IMR-90 (cell line): ENCODE measurements around the gene SLC25A33. TPM values are rescaled to one million over a fixed set of nuclear protein-coding genes. Genes with fewer than 3 reads are reported as not detected.

Source experiments
- ATAC-seq: fragments of 200-7000 bp; cut with Tn5 transposase; 2 replicates; pipeline ENCODE4 v1.9.1; 2020; ENCODE audit warnings: low read depth, mild to moderate bottlenecking, moderate library complexity
- BruUV-seq: library from RNA; stranded (reverse); fragments of 400-500 nt; replicated peaks from 2 replicates; lab custom pipeline; 2021; lab: Mats Ljungman, UMichigan
- CTCF ChIA-PET: fragments of 300-600 bp; formaldehyde crosslinking; extraction: SDS; loops from one replicate; lab custom pipeline; 2021; ENCODE audit warnings: antibody characterized with exemption; lab: Yijun Ruan, JAX
- POLR2A ChIA-PET: fragments of 300-600 bp; sonication (Branson Sonifier 250); formaldehyde crosslinking; loops from one replicate; lab custom pipeline; 2022; ENCODE audit warnings: antibody characterized with exemption; ENCODE audit not compliant: unreplicated experiment; lab: Charles Lee
- DNase-seq: peaks from one replicate; pipeline ENCODE4 v3.0.0; 2013
- H2AFZ ChIP-seq: replicated peaks from 2 replicates; pipeline ENCODE3; 2013; ENCODE audit warnings: low read length, mild to moderate bottlenecking; ENCODE audit not compliant: poor library complexity
- H2AK5ac ChIP-seq: 2 replicates; pipeline ENCODE4 v1.6.1; 2013; ENCODE audit warnings: low read depth, low read length, inconsistent platforms
- H2AK9ac ChIP-seq: replicated peaks from 2 replicates; pipeline ENCODE3; 2013; ENCODE audit warnings: mild to moderate bottlenecking, low read depth, low read length, moderate library complexity; ENCODE audit not compliant: poor library complexity
- H2BK120ac ChIP-seq: 2 replicates; pipeline ENCODE4 v1.6.1; 2013; ENCODE audit warnings: low read depth, low read length, inconsistent platforms
- H2BK15ac ChIP-seq: 3 replicates; pipeline ENCODE4 v1.6.1; 2013; ENCODE audit warnings: low read depth, low read length, inconsistent platforms
- H2BK20ac ChIP-seq: 2 replicates; pipeline ENCODE4 v1.6.1; 2013; ENCODE audit warnings: low read depth, mild to moderate bottlenecking, inconsistent platforms, low read length, moderate library complexity
- H2BK5ac ChIP-seq: 2 replicates; pipeline ENCODE4 v1.6.1; 2013; ENCODE audit warnings: mild to moderate bottlenecking, low read depth, low read length, inconsistent platforms; ENCODE audit not compliant: poor library complexity, severe bottlenecking
- H3K14ac ChIP-seq: replicated peaks from 2 replicates; pipeline ENCODE4 v1.6.1; 2013; ENCODE audit warnings: low read depth, low read length, inconsistent platforms
- H3K18ac ChIP-seq: 2 replicates; pipeline ENCODE4 v1.6.1; 2013; ENCODE audit warnings: low read depth, low read length, control low read depth
- H3K23ac ChIP-seq: 2 replicates; pipeline ENCODE4 v1.6.1; 2013; ENCODE audit warnings: low read depth, low read length, inconsistent platforms
- H3K27ac ChIP-seq: 2 replicates; pipeline ENCODE4 v1.5.1; 2013; ENCODE audit warnings: mild to moderate bottlenecking, control low read depth, low read length; ENCODE audit not compliant: insufficient read depth
- H3K27me3 ChIP-seq: 2 replicates; pipeline ENCODE4 v1.6.1; 2013; ENCODE audit warnings: low read length; ENCODE audit not compliant: control insufficient read depth, insufficient read depth
- H3K36me3 ChIP-seq: 2 replicates; pipeline ENCODE4 v1.6.1; 2013; ENCODE audit warnings: low read length, mixed read lengths; ENCODE audit not compliant: control insufficient read depth, insufficient read depth
- H3K4ac ChIP-seq: 2 replicates; pipeline ENCODE4 v1.6.1; 2013; ENCODE audit warnings: low read depth, low read length, inconsistent platforms
- H3K4me1 ChIP-seq: 2 replicates; pipeline ENCODE4 v1.6.1; 2013; ENCODE audit warnings: low read length, mixed read lengths; ENCODE audit not compliant: control insufficient read depth, insufficient read depth
- H3K4me2 ChIP-seq: 2 replicates; pipeline ENCODE4 v1.6.1; 2013; ENCODE audit warnings: low read depth, mild to moderate bottlenecking, control low read depth, low read length, moderate library complexity
- H3K4me3 ChIP-seq: 2 replicates; pipeline ENCODE4 v1.5.1; 2013; ENCODE audit warnings: low read depth, mild to moderate bottlenecking, control low read depth, low read length, moderate library complexity; ENCODE audit not compliant: insufficient read depth
- H3K56ac ChIP-seq: 2 replicates; pipeline ENCODE4 v1.6.1; 2013; ENCODE audit warnings: low read length, inconsistent platforms; ENCODE audit not compliant: insufficient read depth; ENCODE audit errors: extremely low read depth
- H3K79me1 ChIP-seq, 2 experiments: 2 replicates each; pipeline ENCODE4 v1.6.1; 2013; ENCODE audit warnings: low read length in 2 of 2, inconsistent platforms in 1 of 2, low read depth in 1 of 2
- H3K9ac ChIP-seq: 2 replicates; pipeline ENCODE4 v1.6.1; 2013; ENCODE audit warnings: low read depth, low read length, control low read depth
- H3K9me1 ChIP-seq: 2 replicates; pipeline ENCODE4 v1.6.1; 2013; ENCODE audit warnings: low read length, inconsistent platforms; ENCODE audit not compliant: insufficient read depth
- H3K9me3 ChIP-seq: 2 replicates; pipeline ENCODE4 v1.6.1; 2013; ENCODE audit warnings: low read length; ENCODE audit not compliant: control insufficient read depth, insufficient read depth
- H4K20me1 ChIP-seq: 2 replicates; pipeline ENCODE4 v1.6.1; 2013; ENCODE audit warnings: low read length, inconsistent platforms; ENCODE audit not compliant: insufficient read depth
- H4K5ac ChIP-seq: 2 replicates; pipeline ENCODE4 v1.6.1; 2013; ENCODE audit warnings: mild to moderate bottlenecking, low read depth, low read length, control low read depth
- H4K8ac ChIP-seq, 2 experiments: 2 replicates each; pipeline ENCODE4 v1.6.1; 2013; ENCODE audit warnings: low read depth in 2 of 2, low read length in 2 of 2, control low read depth in 1 of 2, inconsistent platforms in 1 of 2
- H4K91ac ChIP-seq: 2 replicates; pipeline ENCODE4 v1.6.1; 2013; ENCODE audit warnings: low read depth, low read length, inconsistent platforms; ENCODE audit not compliant: insufficient read depth
- BHLHE40 ChIP-seq: fragments of 150-350 bp; IDR thresholded peaks from 2 replicates; pipeline ENCODE4 v1.6.1; 2016; ENCODE audit warnings: mild to moderate bottlenecking, low read depth, low read length
- CEBPB ChIP-seq: IDR thresholded peaks from 2 replicates; pipeline ENCODE4 v1.6.1; 2012; ENCODE audit warnings: low read depth, low read length, improper control_type of control experiment
- CHD1 ChIP-seq: IDR thresholded peaks from 2 replicates; pipeline ENCODE4 v1.6.1; 2012; ENCODE audit warnings: low read depth, low read length, improper control_type of control experiment
- CTCF ChIP-seq: conservative IDR thresholded peaks from 2 replicates; pipeline ENCODE4 v1.5.1; 2012; ENCODE audit warnings: mild to moderate bottlenecking, low read depth, low read length, improper control_type of control experiment
- ELK1 ChIP-seq: fragments of 150-350 bp; IDR thresholded peaks from 2 replicates; pipeline ENCODE4 v1.6.1; 2016; ENCODE audit warnings: low read depth, mild to moderate bottlenecking, low read length, moderate library complexity, borderline replicate concordance
- FOS ChIP-seq: fragments of 150-350 bp; IDR thresholded peaks from 2 replicates; pipeline ENCODE4 v1.6.1; 2016; ENCODE audit warnings: low read depth, low read length
- MAFK ChIP-seq: IDR thresholded peaks from 2 replicates; pipeline ENCODE4 v1.6.1; 2012; ENCODE audit warnings: low read depth, low read length, improper control_type of control experiment
- MAZ ChIP-seq: IDR thresholded peaks from 2 replicates; pipeline ENCODE4 v1.6.1; 2012; ENCODE audit warnings: low read depth, mild to moderate bottlenecking, low read length, improper control_type of control experiment, moderate library complexity, borderline replicate concordance
- MXI1 ChIP-seq: IDR thresholded peaks from 2 replicates; pipeline ENCODE4 v1.6.1; 2012; ENCODE audit warnings: low read depth, mild to moderate bottlenecking, low read length, moderate library complexity, borderline replicate concordance
- NFE2L2 ChIP-seq: fragments of 150-350 bp; IDR thresholded peaks from 2 replicates; pipeline ENCODE4 v1.6.1; 2016; ENCODE audit warnings: low read depth, mild to moderate bottlenecking, low read length
- POLR2A ChIP-seq: IDR thresholded peaks from 2 replicates; pipeline ENCODE4 v1.6.1; 2012; ENCODE audit warnings: mild to moderate bottlenecking, low read depth, low read length
- RAD21 ChIP-seq: IDR thresholded peaks from 2 replicates; pipeline ENCODE4 v1.6.1; 2012; ENCODE audit warnings: low read length, improper control_type of control experiment
- RCOR1 ChIP-seq: IDR thresholded peaks from 2 replicates; pipeline ENCODE4 v1.6.1; 2012; ENCODE audit warnings: mild to moderate bottlenecking, low read length, improper control_type of control experiment; ENCODE audit not compliant: insufficient replicate concordance
- SMC3 ChIP-seq: fragments of 150-350 bp; IDR thresholded peaks from 2 replicates; pipeline ENCODE4 v1.6.1; 2016; ENCODE audit warnings: low read depth, mild to moderate bottlenecking, antibody characterized with exemption, low read length, moderate library complexity
- USF2 ChIP-seq: fragments of 150-350 bp; IDR thresholded peaks from 2 replicates; pipeline ENCODE4 v1.6.1; 2017; ENCODE audit warnings: mild to moderate bottlenecking, antibody characterized with exemption, low read length, low read depth
- WGBS, 2 experiments: methylation state at CpG; one replicate each; pipeline versions ENCODE4 v1.1.5 to v1.1.7; 2013; ENCODE audit warnings: missing lambda C conversion rate in 2 of 2; ENCODE audit not compliant: insufficient read length in 1 of 2; ENCODE audit errors: extremely low coverage in 2 of 2; 5-methylcytosine and 5-hydroxymethylcytosine counted together
- dilution Hi-C: fragments of 300-500 bp; cut with HindIII; formaldehyde crosslinking; loops from one replicate; pipeline ENCODE4 v1.14.3; 2018; ENCODE audit warnings: low sequenced_read_pairs; ENCODE audit not compliant: unreplicated experiment
- in situ Hi-C: fragments of 300-500 bp; cut with MboI; formaldehyde crosslinking; loops from 3 replicates; pipeline ENCODE4 v1.14.3; 2019; ENCODE audit warnings: low sequenced_read_pairs, inconsistent platforms, mixed read lengths
- intact Hi-C: fragments of 100-400 bp; cut with micrococcal nuclease; formaldehyde crosslinking; loops from 2 replicates; pipeline ENCODE4 v1.10.0; 2022
- polyA plus RNA-seq, 3 experiments: library from polyadenylated mRNA; depleted of rRNA; stranded (reverse); fragments of >200 nt; gene quantifications; 2 replicates each; pipeline ENCODE4 v1.2.3, GENCODE V29; 2012; ENCODE audit warnings: low replicate concordance in 1 of 3
- total RNA-seq: library from RNA; depleted of rRNA; stranded (reverse); fragments of >200 nt; gene quantifications from 2 replicates; pipeline ENCODE4 v1.2.3, GENCODE V29; 2012

Gene SLC25A33
- total and polyA plus RNA-seq, 2 of the 4 experiments (the other 2 are of a cell fraction), result 2.5 to 3.0 TPM

GRCh38 chr1:9575486-9575885 lies 36.2 kb downstream of the SLC25A33 start:
- no peak overlapping the region for H3K4me3 ChIP-seq
- H4K91ac ChIP-seq, result no peak overlapping the region
- H3K27me3 ChIP-seq, result no peaks in the 10 kb centered on the region
- TF ChIP-seq SMC3 (no peak), CHD1 (no peak), CTCF (no peak), BHLHE40 (no peak), USF2 (no peak), ELK1 (no peak), NFE2L2 (no peak), MAFK (no peak), MAZ (no peak), MXI1 (no peak), POLR2A (no peak), FOS (no peak), RCOR1 (no peak), CEBPB (no peak), RAD21 (no peak)
- no peaks in the 10 kb centered on the region for H4K20me1 ChIP-seq
- H3K9ac ChIP-seq, result no peak overlapping the region
- no peak overlapping the region for H3K4ac ChIP-seq
- intact Hi-C loops (no loop called here), dilution Hi-C loops (no loop called here), in situ Hi-C loops (loop anchor here (5.0 to 10.0 kb wide), 2 partner anchors 83 to 301 kb away; no protein-coding TSS in a partner anchor)
- H2BK120ac ChIP-seq, result no peak overlapping the region
- no peak overlapping the region for H2BK5ac ChIP-seq
- H4K8ac ChIP-seq, result no peak overlapping the region
- H3K18ac ChIP-seq, result no peak overlapping the region
- H3K56ac ChIP-seq, result no peak overlapping the region
- no peak overlapping the region for H4K5ac ChIP-seq
- H3K23ac ChIP-seq, result no peak overlapping the region
- H3K79me1 ChIP-seq, result no peaks in the 10 kb centered on the region
- 100% methylated on average over 2 of the region's 6 CpGs; no CpG with 5 or more reads in 1 of the 2 experiments for WGBS, 2 experiments
- peaks cover 17% of the 10 kb centered on the region for H3K36me3 ChIP-seq
- H3K4me2 ChIP-seq, result no peak overlapping the region
- ATAC-seq (no peak), DNase-seq (no peak)
- no peak overlapping the region for H2BK15ac ChIP-seq
- H3K27ac ChIP-seq, result no peak overlapping the region
- ChIA-PET CTCF (no interaction called here), POLR2A (no interaction called here)
- H3K9me1 ChIP-seq, result no peaks in the 10 kb centered on the region
- H2BK20ac ChIP-seq, result no peak overlapping the region
- no peaks in the 10 kb centered on the region for H3K4me1 ChIP-seq
- no peaks in the 10 kb centered on the region for H3K9me3 ChIP-seq
- no peak overlapping the region for H3K14ac ChIP-seq
- H2AK5ac ChIP-seq, result no peak overlapping the region
- H2AFZ ChIP-seq, result no peak overlapping the region
- BruUV-seq, result no TSS peak
- no peak overlapping the region for H2AK9ac ChIP-seq
